GM21526 (cell line): ENCODE results near the gene TMEM248.
"Not testable (repeated sequence)": the region's sequence is repeated elsewhere in the genome, so short reads cannot be mapped to it uniquely, and the experiment has no call there.

Experiments used
- ATAC-seq: cut with Tn5 transposase; IDR thresholded peaks from one replicate; pipeline ENCODE4 v1.9.1; 2021; ENCODE audit warnings: moderate library complexity; ENCODE audit not compliant: unreplicated experiment, low FRiP score

TMEM248 gene

GRCh38 chr7:66907731-66908130 is 13.3 kb upstream of the TMEM248 start:
- ATAC-seq: no peak

GRCh38 chr7:66908598-66908997 is 12.4 kb upstream of the TMEM248 start:
- ATAC-seq: not testable (repeated sequence)

GRCh38 chr7:66910789-66911188 is 10.2 kb upstream of the TMEM248 start:
- ATAC-seq: no peak

- ATAC-seq: not testable (repeated sequence)
Measured at GRCh38 chr7:66911191-66911590, 9.8 kb upstream of the TMEM248 start.

- ATAC-seq: no peak
Measured at GRCh38 chr7:66912195-66912594, 8.8 kb upstream of the TMEM248 start.

GRCh38 chr7:66913118-66914037 is 7.6 kb upstream of the TMEM248 start:
- ATAC-seq: no peak

GRCh38 chr7:66917904-66918303 is 3.1 kb upstream of the TMEM248 start:
- ATAC-seq: not testable (repeated sequence)

GRCh38 chr7:66919304-66919703 is 1.7 kb upstream of the TMEM248 start:
- no peak for ATAC-seq

GRCh38 chr7:66919704-66920103 is 1.3 kb upstream of the TMEM248 start:
- ATAC-seq: no peak

- ATAC-seq: no peak
Measured at GRCh38 chr7:66920256-66920655, 769 bp upstream of the TMEM248 start.

GRCh38 chr7:66921396-66921917 is 432 bp downstream of the TMEM248 start:
- peak; percentile 19 for ATAC-seq

- no peak for ATAC-seq
Measured at GRCh38 chr7:66921918-66922486, 977 bp downstream of the TMEM248 start.

GRCh38 chr7:66925255-66925654 is 4.2 kb downstream of the TMEM248 start:
- no peak for ATAC-seq

GRCh38 chr7:66927348-66927948 is 6.4 kb downstream of the TMEM248 start:
- ATAC-seq: no peak

- ATAC-seq: no peak
Measured at GRCh38 chr7:66928388-66928787, 7.4 kb downstream of the TMEM248 start.

- ATAC-seq: no peak
Measured at GRCh38 chr7:66929165-66929564, 8.1 kb downstream of the TMEM248 start.

- ATAC-seq: no peak
Measured at GRCh38 chr7:66929935-66930334, 8.9 kb downstream of the TMEM248 start.

GRCh38 chr7:66930341-66930740 is 9.3 kb downstream of the TMEM248 start:
- no peak for ATAC-seq

- no peak for ATAC-seq
Measured at GRCh38 chr7:66933469-66933868, 12.4 kb downstream of the TMEM248 start.

GRCh38 chr7:66937940-66938339 is 16.9 kb downstream of the TMEM248 start:
- no peak for ATAC-seq

GRCh38 chr7:66939325-66939724 is 18.3 kb downstream of the TMEM248 start:
- no peak for ATAC-seq
